ENCODE results near the gene CCND3. TPM values are rescaled to one million over a fixed set of nuclear protein-coding genes. Genes with fewer than 3 reads are reported as not detected.

CCND3 gene
- total RNA-seq, 1 experiment from 2014 or later: 39.9 TPM

- intact Hi-C loops (cut with micrococcal nuclease; ENCODE audit: unreplicated experiment): no loop called here
- peak; percentile 11 for DNase-seq (ENCODE audit: low spot score)
Observed at GRCh38 chr6:41901882-41902519, 39.6 kb downstream of the CCND3 start.

GRCh38 chr6:41900861-41901260, 40.7 kb downstream of the CCND3 start:
- H3K9me3 ChIP-seq (ENCODE audit: low read depth, low read length, poor library complexity, severe bottlenecking): no peaks in the 10 kb centered on the region
- no peak for TF ChIP-seq EZH2 (IDR thresholded peaks at IDR 0.05; ENCODE audit: borderline replicate concordance, low read depth, low read length, poor library complexity, severe bottlenecking)
- TF ChIP-seq CTCF (conservative IDR thresholded peaks at IDR 0.05; ENCODE audit: low read depth, low read length): no peak
- DNase-seq (ENCODE audit: low spot score): no peak
- no peak overlapping the region for H3K4me3 ChIP-seq (ENCODE audit: low read depth, low read length, poor library complexity, severe bottlenecking)
- intact Hi-C loops (cut with micrococcal nuclease; ENCODE audit: unreplicated experiment): no loop called here
- ChIA-PET POLR2A (ENCODE audit: low non-redundant PET) (no interaction called here), CTCF (no interaction called here)
- no TSS peak for BruUV-seq (replicated peaks)
- no peaks in the 10 kb centered on the region for H3K36me3 ChIP-seq (ENCODE audit: insufficient read depth, low read length, poor library complexity, severe bottlenecking)
- no peak overlapping the region for H3K27ac ChIP-seq (ENCODE audit: low read depth, low read length, poor library complexity, severe bottlenecking)
- no peaks in the 10 kb centered on the region for H3K4me1 ChIP-seq (ENCODE audit: insufficient read depth, low read length, poor library complexity, severe bottlenecking)
- no peaks in the 10 kb centered on the region for H3K27me3 ChIP-seq (replicated peaks; ENCODE audit: insufficient read depth, low read depth, low read length, poor library complexity)

More at GRCh38 chr6:41901882-41902519, 39.6 kb downstream of the CCND3 start:
- no TSS peak for BruUV-seq (replicated peaks)
- Histone ChIP-seq H3K36me3 (ENCODE audit: insufficient read depth, low read length, poor library complexity, severe bottlenecking) (no peaks in the 10 kb centered on the region), H3K9me3 (ENCODE audit: low read depth, low read length, poor library complexity, severe bottlenecking) (no peaks in the 10 kb centered on the region), H3K4me3 (ENCODE audit: low read depth, low read length, poor library complexity, severe bottlenecking) (no peak overlapping the region), H3K4me1 (ENCODE audit: insufficient read depth, low read length, poor library complexity, severe bottlenecking) (no peaks in the 10 kb centered on the region), H3K27me3 (replicated peaks; ENCODE audit: insufficient read depth, low read depth, low read length, poor library complexity) (no peaks in the 10 kb centered on the region), H3K27ac (ENCODE audit: low read depth, low read length, poor library complexity, severe bottlenecking) (no peak overlapping the region)
- TF ChIP-seq CTCF (conservative IDR thresholded peaks at IDR 0.05; ENCODE audit: low read depth, low read length) (peak; percentile 39; the same call in 1 of the 2 replicates), EZH2 (IDR thresholded peaks at IDR 0.05; ENCODE audit: borderline replicate concordance, low read depth, low read length, poor library complexity, severe bottlenecking) (no peak)
- POLR2A ChIA-PET (ENCODE audit: low non-redundant PET): no interaction called here
- CTCF ChIA-PET: no interaction called here

GRCh38 chr6:41896281-41896680, 45.3 kb downstream of the CCND3 start:
- intact Hi-C loops (cut with micrococcal nuclease; ENCODE audit: unreplicated experiment): no loop called here
- Histone ChIP-seq H3K4me3 (ENCODE audit: low read depth, low read length, poor library complexity, severe bottlenecking) (peak overlapping the region; percentile 77), H3K36me3 (ENCODE audit: insufficient read depth, low read length, poor library complexity, severe bottlenecking) (no peaks in the 10 kb centered on the region), H3K9me3 (ENCODE audit: low read depth, low read length, poor library complexity, severe bottlenecking) (no peaks in the 10 kb centered on the region), H3K4me1 (ENCODE audit: insufficient read depth, low read length, poor library complexity, severe bottlenecking) (peaks cover 11% of the 10 kb centered on the region), H3K27ac (ENCODE audit: low read depth, low read length, poor library complexity, severe bottlenecking) (peak overlapping the region; percentile 81), H3K27me3 (replicated peaks; ENCODE audit: insufficient read depth, low read depth, low read length, poor library complexity) (no peaks in the 10 kb centered on the region)
- TF ChIP-seq CTCF (conservative IDR thresholded peaks at IDR 0.05; ENCODE audit: low read depth, low read length): no peak
- no peak for TF ChIP-seq EZH2 (IDR thresholded peaks at IDR 0.05; ENCODE audit: borderline replicate concordance, low read depth, low read length, poor library complexity, severe bottlenecking)
- POLR2A ChIA-PET (ENCODE audit: low non-redundant PET): interaction anchor here (0.6 kb wide), 1 partner anchor 154 kb away, joined by 10 read pairs; no protein-coding TSS in a partner anchor
- BruUV-seq (replicated peaks): no TSS peak
- CTCF ChIA-PET: interaction anchor here (1.8 kb wide), 1 partner anchor 25 kb away, joined by 13 read pairs; the partner anchor contains the start of genes BYSL and MED20
- no peak for DNase-seq (ENCODE audit: low spot score)

Data from A673 (cell line).